ENCODE results near the gene PRAF2.

PRAF2 gene

GRCh38 chrX:49042581-49043219 lies 31.1 kb downstream of the PRAF2 start:
- TF ChIP-seq, protein P1, sequence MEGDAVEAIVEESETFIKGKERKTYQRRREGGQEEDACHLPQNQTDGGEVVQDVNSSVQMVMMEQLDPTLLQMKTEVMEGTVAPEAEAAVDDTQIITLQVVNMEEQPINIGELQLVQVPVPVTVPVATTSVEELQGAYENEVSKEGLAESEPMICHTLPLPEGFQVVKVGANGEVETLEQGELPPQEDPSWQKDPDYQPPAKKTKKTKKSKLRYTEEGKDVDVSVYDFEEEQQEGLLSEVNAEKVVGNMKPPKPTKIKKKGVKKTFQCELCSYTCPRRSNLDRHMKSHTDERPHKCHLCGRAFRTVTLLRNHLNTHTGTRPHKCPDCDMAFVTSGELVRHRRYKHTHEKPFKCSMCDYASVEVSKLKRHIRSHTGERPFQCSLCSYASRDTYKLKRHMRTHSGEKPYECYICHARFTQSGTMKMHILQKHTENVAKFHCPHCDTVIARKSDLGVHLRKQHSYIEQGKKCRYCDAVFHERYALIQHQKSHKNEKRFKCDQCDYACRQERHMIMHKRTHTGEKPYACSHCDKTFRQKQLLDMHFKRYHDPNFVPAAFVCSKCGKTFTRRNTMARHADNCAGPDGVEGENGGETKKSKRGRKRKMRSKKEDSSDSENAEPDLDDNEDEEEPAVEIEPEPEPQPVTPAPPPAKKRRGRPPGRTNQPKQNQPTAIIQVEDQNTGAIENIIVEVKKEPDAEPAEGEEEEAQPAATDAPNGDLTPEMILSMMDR (IDR thresholded peaks at IDR 0.05; ENCODE audit: control extremely low read depth, extremely low read depth, low read depth, missing control alignments) = no peak
- no peak for DNase-seq (ENCODE audit: extremely low spot score)
- CTCF ChIA-PET = interaction anchor here (1.0 to 1.6 kb wide), 5 partner anchors 12 to 121 kb away, joined by 3 to 5 read pairs (median 4); partner anchors contain the start of gene GRIPAP1
- POLR2A ChIA-PET = interaction anchor here (0.6 to 0.7 kb wide), 2 partner anchors 95 to 440 kb away, joined by 5 read pairs; no protein-coding TSS in a partner anchor

GRCh38 chrX:49041744-49042580 lies 31.8 kb downstream of the PRAF2 start:
- DNase-seq (ENCODE audit: extremely low spot score) = no peak
- CTCF ChIA-PET = interaction anchor here (1.0 to 1.6 kb wide), 4 partner anchors 40 to 122 kb away, joined by 3 to 4 read pairs (median 3); partner anchors contain the start of gene GRIPAP1
- POLR2A ChIA-PET = no interaction called here
- TF ChIP-seq, protein P1 (IDR thresholded peaks at IDR 0.05; ENCODE audit: control extremely low read depth, extremely low read depth, low read depth, missing control alignments) = no peak

GRCh38 chrX:49040376-49040955 lies 33.3 kb downstream of the PRAF2 start:
- POLR2A ChIA-PET = no interaction called here
- TF ChIP-seq, protein P1 (IDR thresholded peaks at IDR 0.05; ENCODE audit: control extremely low read depth, extremely low read depth, low read depth, missing control alignments) = no peak
- DNase-seq (ENCODE audit: extremely low spot score) = no peak
- CTCF ChIA-PET = no interaction called here

DNA sequence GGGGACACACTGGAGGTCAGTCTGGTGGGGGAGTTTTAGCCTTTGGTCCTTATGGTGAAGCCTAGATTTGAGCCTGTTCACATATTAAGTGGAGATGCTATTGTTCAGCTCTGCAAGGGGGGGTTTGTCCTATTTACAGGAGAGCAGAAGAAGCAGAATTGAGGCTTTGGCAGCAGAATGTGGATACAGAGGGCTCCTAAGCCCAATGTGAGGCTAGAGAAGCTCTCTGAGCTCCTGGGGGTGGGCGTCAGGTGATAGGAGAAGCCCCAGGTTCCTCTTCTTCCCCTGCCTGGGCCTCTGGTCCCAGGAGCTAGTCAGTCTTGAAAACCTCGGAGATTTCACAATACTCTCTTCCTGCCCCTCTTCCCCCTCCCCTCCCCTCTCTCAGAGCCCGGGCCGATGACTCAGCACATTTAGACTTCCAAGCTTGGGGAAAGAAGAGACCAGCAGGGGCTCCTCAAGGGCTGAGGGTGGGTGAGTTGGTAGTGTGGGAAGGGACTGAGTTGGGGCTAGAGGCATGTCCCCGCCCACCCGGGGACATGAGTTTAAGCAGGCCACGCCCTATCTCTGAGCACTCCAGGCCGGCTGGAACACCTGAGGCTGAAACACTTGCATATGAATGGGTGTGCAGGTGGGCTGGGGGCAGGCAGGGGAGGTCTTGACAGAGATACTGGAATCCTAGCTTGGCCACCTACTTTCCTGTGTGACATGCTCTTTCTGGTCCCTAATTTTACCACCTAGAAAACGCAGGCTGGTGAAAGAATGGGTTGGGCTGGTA lies 34.0 kb downstream of the PRAF2 start:
- CTCF ChIA-PET = no interaction called here
- DNase-seq (ENCODE audit: extremely low spot score) = no peak
- POLR2A ChIA-PET = no interaction called here

DNA sequence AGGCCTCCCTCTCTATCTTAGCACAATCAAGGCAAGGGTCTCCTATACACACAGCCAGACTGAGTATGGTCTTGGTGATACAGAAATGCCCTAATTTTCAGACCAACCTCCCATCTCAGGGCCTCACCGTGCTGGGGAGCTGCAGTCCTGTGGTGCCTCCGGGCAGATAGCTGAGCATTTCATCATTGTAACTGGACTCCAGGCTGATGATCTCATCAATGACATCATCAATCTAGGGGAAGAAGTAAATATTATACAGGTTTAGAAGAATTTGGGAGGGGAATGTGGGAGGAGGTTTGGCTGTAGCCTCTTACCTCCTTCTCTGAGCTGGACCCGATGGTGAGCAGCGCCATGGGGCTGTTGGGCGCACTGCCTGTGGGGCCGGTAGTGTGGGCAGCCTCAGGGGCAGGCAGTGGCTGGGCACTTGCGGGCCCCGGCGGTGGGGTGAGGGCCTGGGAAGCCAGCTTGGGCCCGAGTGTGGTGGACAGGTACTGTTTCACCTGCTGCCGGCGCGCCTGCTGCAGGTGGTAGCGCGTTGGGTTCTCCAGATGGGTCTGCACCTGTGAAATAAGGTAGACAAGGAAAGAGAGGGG lies 35.8 kb downstream of the PRAF2 start:
- CTCF ChIA-PET = no interaction called here
- TF ChIP-seq, protein P1 (IDR thresholded peaks at IDR 0.05; ENCODE audit: control extremely low read depth, extremely low read depth, low read depth, missing control alignments) = no peak
- POLR2A ChIA-PET = no interaction called here
- no peak for DNase-seq (ENCODE audit: extremely low spot score)

More for the DNA sequence above, 34.0 kb downstream of the PRAF2 start:
- TF ChIP-seq, protein P1 (IDR thresholded peaks at IDR 0.05; ENCODE audit: control extremely low read depth, extremely low read depth, low read depth, missing control alignments) = no peak

Data from GM10248 (cell line).